ENCODE results near the gene DCUN1D2.

DNA sequence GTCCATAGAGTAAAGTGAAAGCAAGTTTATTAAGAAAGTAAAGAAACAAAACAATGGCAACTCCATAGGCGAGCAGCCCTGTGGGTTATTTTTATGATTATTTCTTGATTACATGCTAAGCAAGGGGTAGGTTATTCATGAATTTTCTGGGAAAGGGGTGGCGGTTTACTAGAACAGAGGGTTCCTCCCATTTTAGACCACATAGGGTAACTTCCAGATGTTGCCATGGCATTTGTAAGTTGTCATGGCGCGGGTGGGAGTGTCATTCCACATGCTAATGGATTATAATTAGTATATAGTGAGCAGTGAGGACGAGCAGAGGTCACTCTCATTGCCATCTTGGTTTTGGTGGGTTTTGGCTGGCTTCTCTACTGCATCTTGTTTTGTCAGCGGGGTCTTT is 8.4 kb upstream of the DCUN1D2 start:
- no peak for TF ChIP-seq EP300 (IDR thresholded peaks at IDR 0.05)
- TF ChIP-seq POLR2A (IDR thresholded peaks at IDR 0.05; ENCODE audit: low read depth): no peak
- TF ChIP-seq, protein P1, sequence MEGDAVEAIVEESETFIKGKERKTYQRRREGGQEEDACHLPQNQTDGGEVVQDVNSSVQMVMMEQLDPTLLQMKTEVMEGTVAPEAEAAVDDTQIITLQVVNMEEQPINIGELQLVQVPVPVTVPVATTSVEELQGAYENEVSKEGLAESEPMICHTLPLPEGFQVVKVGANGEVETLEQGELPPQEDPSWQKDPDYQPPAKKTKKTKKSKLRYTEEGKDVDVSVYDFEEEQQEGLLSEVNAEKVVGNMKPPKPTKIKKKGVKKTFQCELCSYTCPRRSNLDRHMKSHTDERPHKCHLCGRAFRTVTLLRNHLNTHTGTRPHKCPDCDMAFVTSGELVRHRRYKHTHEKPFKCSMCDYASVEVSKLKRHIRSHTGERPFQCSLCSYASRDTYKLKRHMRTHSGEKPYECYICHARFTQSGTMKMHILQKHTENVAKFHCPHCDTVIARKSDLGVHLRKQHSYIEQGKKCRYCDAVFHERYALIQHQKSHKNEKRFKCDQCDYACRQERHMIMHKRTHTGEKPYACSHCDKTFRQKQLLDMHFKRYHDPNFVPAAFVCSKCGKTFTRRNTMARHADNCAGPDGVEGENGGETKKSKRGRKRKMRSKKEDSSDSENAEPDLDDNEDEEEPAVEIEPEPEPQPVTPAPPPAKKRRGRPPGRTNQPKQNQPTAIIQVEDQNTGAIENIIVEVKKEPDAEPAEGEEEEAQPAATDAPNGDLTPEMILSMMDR (IDR thresholded peaks at IDR 0.05): no peak
- TF ChIP-seq POLR2AphosphoS5 (IDR thresholded peaks at IDR 0.05): no peak

Measured in esophagus muscularis mucosa (tissue), 4 donors.